T-cell (primary cell): ENCODE data around the gene UNC13D. TPM values are rescaled to one million over a fixed set of nuclear protein-coding genes. Genes with fewer than 3 reads are reported as not detected.
A peak's percentile ranks its signal among the peaks of the same experiment; 100 is the strongest.

Experiments used
- ATAC-seq, 4 experiments: fragments of 200-7000 bp in 3 of 4; fragments of 150-1000 bp in 1 of 4; cut with Tn5 transposase; replicated peaks in 1 of 4; 1 replicate in 3 of 4; 2 replicates in 1 of 4; pipeline ENCODE4 v1.10.0; 2021; ENCODE audit warnings: moderate library complexity in 3 of 4, mild to moderate bottlenecking in 2 of 4, moderate number of reproducible peaks in 1 of 4
- CTCF ChIA-PET, 2 donors: fragments of 300-600 bp; sonication (Branson Sonifier 250); formaldehyde crosslinking; loops; one replicate each; lab custom pipeline; 2022; ENCODE audit warnings: antibody characterized with exemption in 2 of 2; lab: Charles Lee
- POLR2A ChIA-PET, 2 donors: fragments of 300-600 bp; sonication (Branson Sonifier 250); formaldehyde crosslinking; loops; one replicate each; lab custom pipeline; 2022; ENCODE audit warnings: antibody characterized with exemption in 2 of 2; lab: Charles Lee
- DNase-seq, 35 experiments: peaks; one replicate each; pipeline versions ENCODE4 v3.0.0 to v3.0.0-alpha.2; 2013 to 2023
- H3K27ac ChIP-seq: one replicate; pipeline ENCODE4 v1.5.1; 2013; ENCODE audit warnings: low read length
- H3K27me3 ChIP-seq, 2 experiments: replicated peaks in 1 of 2; 1 replicate in 1 of 2; 2 replicates in 1 of 2; pipeline versions ENCODE4 v1.6.1 to v1.7.0; 2013; ENCODE audit warnings: low read length in 1 of 2, mixed read lengths in 1 of 2; ENCODE audit not compliant: control insufficient read depth in 2 of 2, insufficient read depth in 2 of 2; ENCODE audit errors: extremely low read depth in 1 of 2
- H3K36me3 ChIP-seq, 2 donors: 1 replicate in 1 of 2; 2 replicates in 1 of 2; pipeline versions ENCODE4 v1.6.1 to v1.7.0; 2013; ENCODE audit warnings: low read length in 1 of 2; ENCODE audit not compliant: control insufficient read depth in 2 of 2, insufficient read depth in 1 of 2; ENCODE audit errors: extremely low read depth in 1 of 2
- H3K4me1 ChIP-seq, 2 experiments: 1 replicate in 1 of 2; 2 replicates in 1 of 2; pipeline versions ENCODE4 v1.6.1 to v1.7.0; 2013; ENCODE audit warnings: low read length in 2 of 2, mixed read lengths in 1 of 2; ENCODE audit not compliant: insufficient read depth in 2 of 2, control insufficient read depth in 1 of 2; ENCODE audit errors: extremely low read depth in 1 of 2
- H3K4me3 ChIP-seq, 2 donors: 1 replicate in 1 of 2; 2 replicates in 1 of 2; pipeline versions ENCODE4 v1.5.1 to v1.7.0; 2013; ENCODE audit warnings: mild to moderate bottlenecking in 2 of 2, low read length in 1 of 2, moderate library complexity in 1 of 2; ENCODE audit not compliant: control insufficient read depth in 1 of 2; ENCODE audit errors: extremely low read depth in 1 of 2
- H3K9me3 ChIP-seq: 2 replicates; pipeline ENCODE4 v1.7.0; 2013
- H3K27ac Mint-ChIP-seq, 2 donors: one replicate each; pipeline ENCODE4 v1.8.0; 2020 to 2021; ENCODE audit warnings: mild to moderate bottlenecking in 2 of 2, mixed read lengths in 2 of 2
- H3K27me3 Mint-ChIP-seq, 2 donors: one replicate each; pipeline ENCODE4 v1.8.0; 2021 to 2022; ENCODE audit warnings: mixed read lengths in 2 of 2
- H3K36me3 Mint-ChIP-seq: one replicate; pipeline ENCODE4 v1.8.0; 2021; ENCODE audit warnings: mixed read lengths
- H3K4me1 Mint-ChIP-seq, 3 donors: one replicate each; pipeline ENCODE4 v1.8.0; 2020 to 2022; ENCODE audit warnings: mixed read lengths in 3 of 3, mild to moderate bottlenecking in 1 of 3
- H3K4me3 Mint-ChIP-seq, 3 donors: one replicate each; pipeline ENCODE4 v1.8.0; 2020 to 2022; ENCODE audit warnings: mild to moderate bottlenecking in 3 of 3, mixed read lengths in 3 of 3, moderate library complexity in 3 of 3
- H3K9me3 Mint-ChIP-seq, 3 donors: one replicate each; pipeline ENCODE4 v1.8.0; 2020 to 2022; ENCODE audit warnings: mixed read lengths in 3 of 3
- WGBS: methylation state at CpG from one replicate; pipeline ENCODE4 v1.1.5; 2013; ENCODE audit warnings: missing lambda C conversion rate; ENCODE audit not compliant: insufficient coverage; 5-methylcytosine and 5-hydroxymethylcytosine counted together
- total RNA-seq, 35 experiments: library from RNA in 6 of 35; stranded (reverse) in 6 of 35; fragments of 120-200 nt in 1 of 35; gene quantifications; one replicate each; pipeline versions ENCODE4 v1.2.1 to v1.2.4 and lab custom pipeline; 2013 to 2026

Gene UNC13D
- total RNA-seq, 5 donors from 2014 or later (not counting 1 experiment from before 2014, with no cell fraction given), result 148 to 191 (median 180) TPM

DNA sequence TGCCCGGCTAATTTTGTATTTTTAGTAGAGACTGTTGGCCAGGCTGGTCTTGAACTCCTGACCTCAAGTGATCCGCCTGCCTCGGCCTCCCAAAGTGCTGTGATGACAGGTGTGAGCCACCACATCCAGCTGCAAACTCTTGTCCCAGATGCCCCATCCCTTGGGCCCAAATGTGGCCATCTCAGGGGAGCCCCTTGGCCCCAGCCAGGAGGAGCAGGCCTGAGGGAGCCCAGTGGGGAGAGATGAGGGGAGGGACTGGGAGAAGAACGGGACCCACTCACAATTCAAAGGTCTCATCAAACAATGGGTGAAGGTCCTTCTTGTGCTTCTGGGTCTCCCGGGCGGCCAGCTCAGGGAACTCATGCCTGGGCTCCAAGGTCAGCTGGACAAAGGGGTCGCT, 14.5 kb downstream of the UNC13D start:
- Histone ChIP-seq H3K27me3 (no peaks in the 10 kb centered on the region), H3K9me3 (no peaks in the 10 kb centered on the region), H3K27ac (peak overlapping the region; percentile 12), H3K36me3 (peaks cover 18 to 54% of the 10 kb centered on the region in 2 donors), H3K4me1 (peaks cover 23 to 68% of the 10 kb centered on the region in 2 experiments), H3K4me3 (no peak overlapping the region)
- Mint-ChIP-seq H3K27ac (peak overlapping the region in 1 of 2 donors; percentile 68), H3K4me1 (peaks cover 33 to 43% (median 36%) of the 10 kb centered on the region in 3 donors), H3K36me3 (peaks cover 20% of the 10 kb centered on the region), H3K9me3 (no peaks in the 10 kb centered on the region), H3K4me3 (no peak overlapping the region), H3K27me3 (no peaks in the 10 kb centered on the region)
- WGBS, result 94% methylated on average over 2 of the region's 7 CpGs
- CTCF ChIA-PET, result interaction anchor here (0.7 to 1.0 kb wide), 3 partner anchors 46 to 63 kb away, joined by 3 to 4 read pairs (median 3); no protein-coding TSS in a partner anchor
- ATAC-seq, result no peak
- DNase-seq, result no peak
- POLR2A ChIA-PET, result interaction anchor here in 1 of 2 donors (0.7 kb wide), 1 partner anchor 24 kb away, joined by 9 read pairs; no protein-coding TSS in a partner anchor

GRCh38 chr17:75828741-75829140, 15.5 kb downstream of the UNC13D start:
- 95% methylated on average over 19 of the region's 19 CpGs for WGBS
- DNase-seq, result no peak
- Mint-ChIP-seq H3K9me3 (no peaks in the 10 kb centered on the region), H3K27ac (peak overlapping the region in 1 of 2 donors; percentile 6), H3K27me3 (no peaks in the 10 kb centered on the region), H3K4me3 (peak overlapping the region in 1 of 3 donors; percentile 73), H3K36me3 (peaks cover 14% of the 10 kb centered on the region), H3K4me1 (peaks cover 23 to 34% (median 26%) of the 10 kb centered on the region in 3 donors)
- ATAC-seq, result no peak
- POLR2A ChIA-PET, result interaction anchor here in 1 of 2 donors (0.8 kb wide), 1 partner anchor 49 kb away, joined by 3 read pairs; a partner anchor contains a TSS
- Histone ChIP-seq H3K4me3 (no peak overlapping the region), H3K4me1 (peaks cover 16 to 58% of the 10 kb centered on the region in 2 experiments), H3K27me3 (no peaks in the 10 kb centered on the region), H3K27ac (peak overlapping the region; percentile 61), H3K9me3 (no peaks in the 10 kb centered on the region), H3K36me3 (peaks cover 12 to 54% of the 10 kb centered on the region in 2 donors)
- CTCF ChIA-PET, result interaction anchor here (0.6 to 1.4 kb wide), 3 partner anchors 15 to 79 kb away, joined by 3 read pairs; partner anchors contain the start of gene GALK1 (in 1 of the 2)

DNA sequence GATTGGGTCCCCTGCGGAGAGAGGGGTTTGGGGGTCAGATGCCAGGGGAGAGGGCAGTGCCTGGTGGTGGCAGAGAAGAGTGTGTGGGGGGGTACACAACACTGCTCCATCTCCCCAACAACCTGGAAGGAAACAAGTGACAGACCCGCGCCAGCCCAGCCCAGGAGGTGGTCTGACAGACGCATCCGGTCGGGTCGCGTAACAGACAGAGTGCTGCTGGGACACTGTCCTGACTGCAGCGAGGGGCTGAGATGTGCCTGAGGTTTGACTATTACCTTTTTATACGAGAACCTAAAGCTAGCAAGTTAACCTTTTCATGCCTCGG, 16.2 kb downstream of the UNC13D start:
- CTCF ChIA-PET, result interaction anchor here (0.6 to 1.4 kb wide), 3 partner anchors 16 to 79 kb away, joined by 3 read pairs; partner anchors contain the start of gene GALK1 (in 1 of the 2)
- POLR2A ChIA-PET, result interaction anchor here in 1 of 2 donors (0.8 kb wide), 1 partner anchor 48 kb away, joined by 3 read pairs; a partner anchor contains a TSS
- Mint-ChIP-seq H3K9me3 (no peaks in the 10 kb centered on the region), H3K4me3 (peak overlapping the region; percentile 31 to 73 (median 61)), H3K36me3 (peaks cover 7% of the 10 kb centered on the region), H3K27me3 (no peaks in the 10 kb centered on the region), H3K4me1 (peaks cover 16 to 26% (median 19%) of the 10 kb centered on the region in 3 donors), H3K27ac (peak overlapping the region; percentile 83 to 90)
- WGBS, result 80% methylated on average over 7 of the region's 11 CpGs
- Histone ChIP-seq H3K36me3 (peaks cover 19 to 57% of the 10 kb centered on the region in 2 donors), H3K4me1 (peaks cover 9 to 53% of the 10 kb centered on the region in 2 experiments), H3K4me3 (peak overlapping the region in 1 of 2 donors; percentile 39), H3K27ac (peak overlapping the region; percentile 61), H3K9me3 (no peaks in the 10 kb centered on the region), H3K27me3 (no peaks in the 10 kb centered on the region)
- ATAC-seq (peak; percentile 24 to 46 (median 36)), DNase-seq (peak in 9 of 35 experiments; percentile 11 to 51 (median 24))

DNA sequence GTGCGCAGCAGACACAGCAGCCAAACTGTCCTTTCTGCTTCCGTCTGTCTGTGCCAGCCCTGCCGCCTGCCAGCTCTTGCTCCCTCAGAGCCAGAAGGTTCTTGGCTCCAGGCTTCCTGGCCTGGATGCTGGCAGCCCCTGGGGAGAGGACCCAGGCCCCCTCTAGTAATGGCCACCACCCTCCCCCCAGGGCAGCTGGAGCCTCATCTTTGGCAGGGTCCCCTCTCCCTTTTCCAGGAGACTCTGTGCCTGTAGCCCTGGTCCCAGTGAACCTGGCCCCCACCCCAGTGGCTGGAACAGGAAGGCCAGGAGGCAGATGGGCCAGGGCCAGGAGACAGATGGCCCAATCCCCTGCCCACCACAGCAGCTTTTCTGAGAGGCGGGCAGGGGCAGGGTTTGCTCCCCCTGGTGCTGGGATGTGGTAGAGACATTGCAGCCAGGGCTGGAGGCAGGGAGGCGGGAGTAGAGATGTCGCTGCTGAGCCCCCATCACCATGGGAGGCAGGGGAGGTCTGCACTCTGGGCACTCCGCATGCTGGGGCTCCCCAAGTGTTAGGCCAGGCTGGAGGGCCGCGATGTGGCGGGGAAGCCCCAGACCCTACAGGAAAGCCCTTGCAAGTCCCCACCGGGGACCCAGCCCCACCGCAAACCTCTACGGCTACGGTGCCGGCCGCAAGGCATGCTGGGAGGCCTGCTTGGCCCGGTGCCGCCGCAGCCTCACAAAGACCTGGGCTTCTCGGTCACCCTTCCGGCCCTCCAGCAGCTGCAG, 16.7 kb downstream of the UNC13D start:
- peak overlapping the region; percentile 41 to 73 (median 61) for H3K4me3 Mint-ChIP-seq
- H3K9me3 Mint-ChIP-seq, result no peaks in the 10 kb centered on the region
- CTCF ChIA-PET, result interaction anchor here (0.6 to 1.4 kb wide), 4 partner anchors 10 to 62 kb away, joined by 3 to 4 read pairs (median 3); partner anchors contain the start of gene GALK1 (in 1 of the 2)
- H3K27ac ChIP-seq, result peak overlapping the region; percentile 61
- POLR2A ChIA-PET, result interaction anchor here in 1 of 2 donors (0.6 to 0.7 kb wide), 2 partner anchors 48 to 149 kb away, joined by 3 to 4 read pairs; a partner anchor contains a TSS
- H3K27me3 ChIP-seq, result no peaks in the 10 kb centered on the region
- 57% methylated on average over 14 of the region's 21 CpGs for WGBS
- H3K4me1 Mint-ChIP-seq, result peaks cover 13 to 21% (median 15%) of the 10 kb centered on the region in 3 donors
- no peaks in the 10 kb centered on the region for H3K9me3 ChIP-seq
- H3K27me3 Mint-ChIP-seq, result no peaks in the 10 kb centered on the region
- peak overlapping the region in 1 of 2 donors; percentile 39 for H3K4me3 ChIP-seq
- ATAC-seq (peak; percentile 65 to 75 (median 70)), DNase-seq (peak in 34 of 35 experiments; percentile 18 to 78 (median 58))
- H3K36me3 ChIP-seq, result peaks cover 24 to 62% of the 10 kb centered on the region in 2 donors
- peak overlapping the region; percentile 83 to 90 for H3K27ac Mint-ChIP-seq
- peaks cover 4 to 53% of the 10 kb centered on the region in 2 experiments for H3K4me1 ChIP-seq
- peaks cover 7% of the 10 kb centered on the region for H3K36me3 Mint-ChIP-seq

- ChIA-PET CTCF (interaction anchor here (0.6 to 1.0 kb wide), 4 partner anchors 10 to 43 kb away, joined by 3 to 4 read pairs (median 3); no protein-coding TSS in a partner anchor), POLR2A (interaction anchor here in 1 of 2 donors (0.6 to 0.7 kb wide), 3 partner anchors 7 to 148 kb away, joined by 3 to 4 read pairs (median 3); a partner anchor contains a TSS)
- Histone ChIP-seq H3K27me3 (no peaks in the 10 kb centered on the region), H3K36me3 (peaks cover 24 to 65% of the 10 kb centered on the region in 2 donors), H3K9me3 (no peaks in the 10 kb centered on the region), H3K27ac (peak overlapping the region; percentile 61), H3K4me1 (peaks cover under 1 to 53% of the 10 kb centered on the region in 2 experiments), H3K4me3 (no peak overlapping the region)
- Mint-ChIP-seq H3K27me3 (no peaks in the 10 kb centered on the region), H3K4me3 (peak overlapping the region in 1 of 3 donors; percentile 73), H3K27ac (peak overlapping the region in 1 of 2 donors; percentile 77), H3K4me1 (peaks cover 13 to 24% (median 17%) of the 10 kb centered on the region in 3 donors), H3K9me3 (no peaks in the 10 kb centered on the region), H3K36me3 (peaks cover 4% of the 10 kb centered on the region)
- no peak for ATAC-seq
- no peak for DNase-seq
- WGBS, result 75% methylated on average over 8 of the region's 14 CpGs
Observed at GRCh38 chr17:75826561-75827307, 17.5 kb downstream of the UNC13D start.
